HepG2 (cell line): ENCODE results near the gene KCNT2. TPM values are rescaled to one million over a fixed set of nuclear protein-coding genes. Genes with fewer than 3 reads are reported as not detected.

ENCODE experiments used
- ATAC-seq: fragments of 200-7000 bp; cut with Tn5 transposase; 3 replicates; pipeline ENCODE4 v1.9.1; 2020; ENCODE audit warnings: mild to moderate bottlenecking, moderate library complexity
- BruUV-seq: library from RNA; stranded (reverse); fragments of 400-500 nt; replicated peaks from 2 replicates; lab custom pipeline; 2021; lab: Mats Ljungman, UMichigan
- CTCF ChIA-PET: fragments of 300-600 bp; formaldehyde crosslinking; extraction: SDS; loops from one replicate; lab custom pipeline; 2021; ENCODE audit warnings: low total read pairs, inconsistent platforms, low intra/inter-chr PET ratio; lab: Yijun Ruan, JAX
- POLR2A ChIA-PET: fragments of 350-600 bp; sonication (Branson Sonifier 250); formaldehyde crosslinking; loops from one replicate; lab custom pipeline; 2020; ENCODE audit warnings: antibody characterized with exemption, inconsistent platforms; lab: Yijun Ruan, JAX
- DNase-seq: peaks from one replicate; pipeline ENCODE4 v3.0.0-alpha.2; 2015; ENCODE audit warnings: low spot score
- FAIRE-seq: peaks from 3 replicates; lab custom pipeline; 2011; peaks lifted over from hg19 to GRCh38; lab: Jason Lieb, UNC
- H2AFZ ChIP-seq: one replicate; pipeline ENCODE4 v1.6.1; 2011; ENCODE audit warnings: low read length, inconsistent platforms
- H3K27ac ChIP-seq: fragments of 300-600 bp; 3 replicates; pipeline ENCODE4 v1.8.0; 2011; ENCODE audit warnings: mixed run types, mild to moderate bottlenecking, mixed read lengths, low read length, inconsistent platforms; ENCODE audit not compliant: insufficient read depth; ENCODE audit errors: extremely low read length
- H3K27me3 ChIP-seq, 2 experiments: fragments of 200-600 bp in 1 of 2; 2 replicates in 1 of 2; 3 replicates in 1 of 2; pipeline versions ENCODE4 v1.6.0 to v1.8.0; 2011; ENCODE audit warnings: low read length in 2 of 2, mild to moderate bottlenecking in 2 of 2, moderate library complexity in 2 of 2, inconsistent platforms in 1 of 2; ENCODE audit not compliant: insufficient read depth in 2 of 2, control insufficient read depth in 1 of 2
- H3K36me3 ChIP-seq, 2 experiments: fragments of 200-600 bp in 1 of 2; replicated peaks in 1 of 2; 2 replicates in 1 of 2; 3 replicates in 1 of 2; pipeline versions ENCODE4 v1.5.1 to v1.8.0; 2011; ENCODE audit warnings: low read length in 2 of 2, inconsistent platforms in 1 of 2; ENCODE audit not compliant: insufficient read depth in 2 of 2, control insufficient read depth in 1 of 2
- H3K4me1 ChIP-seq: 2 replicates; pipeline ENCODE4 v1.5.1; 2012; ENCODE audit warnings: low read length, inconsistent platforms; ENCODE audit not compliant: insufficient read depth
- H3K4me2 ChIP-seq: 2 replicates; pipeline ENCODE4 v1.6.0; 2011; ENCODE audit warnings: low read depth, low read length, inconsistent platforms
- H3K4me3 ChIP-seq, 3 experiments: fragments of 200-600 bp in 1 of 3; sonication (generic), shearing (Covaris generic) in 1 of 3; replicated peaks in 1 of 3; 2 replicates each; pipeline ENCODE4 v1.5.1; 2011 to 2016; ENCODE audit warnings: low read length in 3 of 3, inconsistent platforms in 2 of 3, low read depth in 2 of 3, mild to moderate bottlenecking in 2 of 3, control low read depth in 1 of 3, mixed read lengths in 1 of 3; ENCODE audit not compliant: insufficient read depth in 1 of 3
- H3K79me2 ChIP-seq: one replicate; pipeline ENCODE4 v1.6.1; 2011; ENCODE audit warnings: low read length, inconsistent platforms; ENCODE audit not compliant: insufficient read depth
- H3K9ac ChIP-seq: 2 replicates; pipeline ENCODE4 v1.6.0; 2011; ENCODE audit warnings: mild to moderate bottlenecking, low read depth, low read length, inconsistent platforms; ENCODE audit not compliant: insufficient read depth
- H3K9me3 ChIP-seq: 2 replicates; pipeline ENCODE4 v1.5.1; 2012; ENCODE audit warnings: mild to moderate bottlenecking, low read length
- H4K20me1 ChIP-seq: 2 replicates; pipeline ENCODE4 v1.6.0; 2011; ENCODE audit warnings: inconsistent platforms, mild to moderate bottlenecking, low read length, moderate library complexity; ENCODE audit not compliant: insufficient read depth
- ARID5B ChIP-seq: IDR thresholded peaks from 2 replicates; pipeline ENCODE4 v1.4.0; 2020; ENCODE audit warnings: mild to moderate bottlenecking, missing genetic modification reagents
- FOXP1 ChIP-seq, 2 experiments: fragments of 450-650 bp in 1 of 2; IDR thresholded peaks; 2 replicates each; pipeline ENCODE4 v1.6.1; 2017 to 2018; ENCODE audit warnings: antibody characterized with exemption in 1 of 2
- HMG20A ChIP-seq: IDR thresholded peaks from 2 replicates; pipeline ENCODE4 v1.6.1; 2016; ENCODE audit warnings: borderline replicate concordance
- NR2F6 ChIP-seq, 2 experiments: IDR thresholded peaks; 2 replicates each; pipeline ENCODE4 v1.6.1; 2016; ENCODE audit warnings: antibody characterized with exemption in 1 of 2, mild to moderate bottlenecking in 1 of 2
- ZBTB34 ChIP-seq: sonication (generic); formaldehyde crosslinking; IDR thresholded peaks from 2 replicates; pipeline ENCODE4 v1.8.0; 2022; ENCODE audit warnings: mild to moderate bottlenecking, missing genetic modification reagents
- ZNF343 ChIP-seq: sonication (generic); formaldehyde crosslinking; IDR thresholded peaks from 2 replicates; pipeline ENCODE4 v1.4.0; 2020; ENCODE audit warnings: mild to moderate bottlenecking, missing genetic modification reagents
- ZNF644 ChIP-seq: IDR thresholded peaks from 2 replicates; pipeline ENCODE4 v1.6.1; 2016; ENCODE audit warnings: low read depth
- in situ Hi-C: cut with HindIII; loops from 2 replicates; pipeline ENCODE4 v1.10.0; 2017; ENCODE audit warnings: low pct_unique_long_range_greater_than_20kb; ENCODE audit not compliant: extremely low pct_ligation_motif_present
- intact Hi-C: fragments of 100-400 bp; cut with micrococcal nuclease; formaldehyde crosslinking; loops from one replicate; pipeline ENCODE4 v1.10.0; 2022; ENCODE audit not compliant: unreplicated experiment
- polyA plus RNA-seq, 8 experiments: library from polyadenylated mRNA; depleted of rRNA in 3 of 8; stranded (reverse) in 7 of 8; unstranded in 1 of 8; fragments of >200 nt; fragmentation: Illumina TruSeq in 4 of 8; extraction: Trizol in 4 of 8; gene quantifications; 2 replicates each; pipeline versions ENCODE4 v1.2.1 to v1.2.3, GENCODE V29; 2011 to 2016; ENCODE audit warnings: low read depth in 4 of 8, missing spikeins in 1 of 8, mixed read lengths in 1 of 8; ENCODE audit not compliant: insufficient read depth in 1 of 8
- total RNA-seq, 5 experiments: library from RNA; depleted of rRNA; stranded (reverse); fragments of >200 nt; fragmentation: Illumina TruSeq; extraction: Trizol; gene quantifications; 2 replicates each; pipeline ENCODE4 v1.2.3, GENCODE V29; 2016; ENCODE audit warnings: low read depth in 1 of 5
- TF ChIP-seq, protein P1 (sequence below): sonication (generic); formaldehyde crosslinking; IDR thresholded peaks from 2 replicates; pipeline ENCODE4 v1.5.0; 2020; ENCODE audit warnings: missing genetic modification reagents

The KCNT2 gene
- total and polyA plus RNA-seq, 2 of the 13 experiments (the other 11 are each of a cell fraction or from before 2014, with no cell fraction given): not detected

DNA sequence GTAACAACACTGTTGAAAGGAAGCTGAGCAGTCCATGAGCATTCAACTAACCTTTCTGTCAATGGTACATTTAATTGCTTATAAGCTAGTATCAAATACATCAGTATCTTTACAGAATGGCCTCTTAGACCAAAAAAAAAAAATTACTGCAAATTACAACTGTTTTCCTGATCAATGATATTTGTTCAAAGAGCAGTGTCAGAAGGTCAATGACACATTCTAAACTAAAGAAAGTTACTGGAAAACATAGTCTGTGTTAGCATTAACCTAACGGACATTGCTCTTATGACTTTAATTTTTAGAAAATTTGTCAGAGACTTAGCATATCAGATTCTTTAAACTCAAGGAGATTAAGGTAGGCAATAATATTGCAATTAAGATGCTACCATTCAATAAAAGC is 162.5 kb downstream of the KCNT2 start (continued):
- peak; percentile 54; the same call in 1 of the 2 replicates for TF ChIP-seq NR2F6 (IDR thresholded peaks at IDR 0.05)
- TF ChIP-seq NR2F6 (CRISPR knock-in tag; IDR thresholded peaks at IDR 0.05): 0 out of 2 replicates have a peak, but pooled peaks have one; percentile 35
- TF ChIP-seq, protein P1, sequence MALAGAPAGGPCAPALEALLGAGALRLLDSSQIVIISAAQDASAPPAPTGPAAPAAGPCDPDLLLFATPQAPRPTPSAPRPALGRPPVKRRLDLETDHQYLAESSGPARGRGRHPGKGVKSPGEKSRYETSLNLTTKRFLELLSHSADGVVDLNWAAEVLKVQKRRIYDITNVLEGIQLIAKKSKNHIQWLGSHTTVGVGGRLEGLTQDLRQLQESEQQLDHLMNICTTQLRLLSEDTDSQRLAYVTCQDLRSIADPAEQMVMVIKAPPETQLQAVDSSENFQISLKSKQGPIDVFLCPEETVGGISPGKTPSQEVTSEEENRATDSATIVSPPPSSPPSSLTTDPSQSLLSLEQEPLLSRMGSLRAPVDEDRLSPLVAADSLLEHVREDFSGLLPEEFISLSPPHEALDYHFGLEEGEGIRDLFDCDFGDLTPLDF (CRISPR knock-in tag): no peak
- TF ChIP-seq HMG20A (CRISPR knock-in tag): 0 out of 2 replicates have a peak, but pooled peaks have one; percentile 23
- no peak for TF ChIP-seq ZNF644
- no peak for TF ChIP-seq ZNF343 (CRISPR knock-in tag)
- TF ChIP-seq ARID5B (CRISPR knock-in tag): 0 out of 2 replicates have a peak, but pooled peaks have one; percentile 47
- TF ChIP-seq FOXP1 (IDR thresholded peaks at IDR 0.05): no peak
- TF ChIP-seq FOXP1 (CRISPR knock-in tag; IDR thresholded peaks at IDR 0.05): peak; percentile 37; the same call in 1 of the 2 replicates

DNA sequence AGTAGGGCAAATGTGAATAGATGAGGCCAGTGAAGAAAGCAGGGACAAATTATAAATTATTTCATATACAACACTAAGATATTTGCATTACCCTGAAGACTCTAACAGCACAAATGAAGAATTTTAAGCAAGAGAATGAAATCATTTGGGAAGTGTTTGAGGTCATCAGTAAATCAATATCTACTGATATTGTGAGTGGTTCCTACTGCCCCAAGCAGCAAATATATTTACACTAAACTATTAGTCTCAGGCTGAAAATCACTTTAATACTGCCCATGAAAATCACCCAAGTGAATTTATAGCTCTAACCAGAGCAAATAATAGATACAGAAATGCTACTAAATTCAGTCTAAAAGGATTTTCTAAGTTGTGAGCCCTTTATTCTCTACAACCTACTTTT is 163.6 kb downstream of the KCNT2 start:
- DNase-seq: no peak
- no peak overlapping the region for H3K27ac ChIP-seq
- H3K36me3 ChIP-seq: no peaks in the 10 kb centered on the region
- H3K9ac ChIP-seq: no peak overlapping the region
- in situ Hi-C loops: no loop called here
- no peaks in the 10 kb centered on the region for H4K20me1 ChIP-seq
- no peak overlapping the region for H3K4me2 ChIP-seq
- no peak for FAIRE-seq
- no peaks in the 10 kb centered on the region for H3K9me3 ChIP-seq
- ChIA-PET POLR2A (no interaction called here), CTCF (no interaction called here)
- H2AFZ ChIP-seq: no peak overlapping the region
- no peak overlapping the region for H3K4me3 ChIP-seq
- H3K27me3 ChIP-seq: no peaks in the 10 kb centered on the region
- ATAC-seq: no peak
- intact Hi-C loops: no loop called here
- BruUV-seq: no TSS peak
- peaks cover 35% of the 10 kb centered on the region for H3K4me1 ChIP-seq
- no peak for TF ChIP-seq ZBTB34 (CRISPR knock-in tag)
- H3K79me2 ChIP-seq: no peaks in the 10 kb centered on the region
